Posterior vena cava (tissue), 2 donors: ENCODE measurements around the gene BLCAP. TPM values are rescaled to one million over a fixed set of nuclear protein-coding genes. Genes with fewer than 3 reads are reported as not detected.
A peak's percentile ranks its signal among the peaks of the same experiment; 100 is the strongest.

Experiments
- DNase-seq: peaks from one replicate; pipeline ENCODE4 v3.0.0-alpha.2; 2020; ENCODE audit warnings: low spot score
- intact Hi-C, 2 donors: fragments of 100-400 bp; cut with DNase I; formaldehyde crosslinking; loops; one replicate each; pipeline versions ENCODE4 v1.14.1 to v1.14.2; 2022 to 2023
- total RNA-seq, 2 donors: library from RNA; stranded (reverse); fragmentation: NEBNext Ultra II Directional; extraction: Animal tissue kit (Norgen Biotek cat#: 25700); gene quantifications; one replicate each; pipeline ENCODE4 v1.2.1, GENCODE V29; 2021
- donor health status: DM: yes; HTN: yes; CAD: no.
- donor health status: DM: yes; HTN: yes; CAD: no.

BLCAP gene
- total RNA-seq, 2 donors from 2014 or later = 48.1 to 55.4 TPM

DNA sequence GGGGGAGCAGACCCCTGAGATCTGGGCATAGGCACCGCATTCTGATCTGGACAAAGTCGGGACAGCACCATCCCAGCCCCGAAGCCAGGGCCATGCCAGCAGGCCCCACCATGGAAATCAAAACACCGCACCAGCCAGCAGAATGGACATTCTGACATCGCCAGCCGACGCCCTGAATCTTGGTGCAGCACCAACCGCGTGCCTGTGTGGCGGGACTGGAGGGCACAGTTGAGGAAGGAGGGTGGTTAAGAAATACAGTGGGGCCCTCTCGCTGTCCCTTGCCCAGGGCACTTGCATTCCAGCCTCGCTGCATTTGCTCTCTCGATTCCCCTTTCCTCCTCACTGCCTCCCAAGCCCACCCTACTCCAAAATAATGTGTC lies 4.7 kb downstream of the BLCAP start:
- DNase-seq = no peak
- intact Hi-C loops = loop anchor here in 1 of 2 donors (5.0 kb wide), 1 partner anchor 241 kb away; no protein-coding TSS in a partner anchor

DNA sequence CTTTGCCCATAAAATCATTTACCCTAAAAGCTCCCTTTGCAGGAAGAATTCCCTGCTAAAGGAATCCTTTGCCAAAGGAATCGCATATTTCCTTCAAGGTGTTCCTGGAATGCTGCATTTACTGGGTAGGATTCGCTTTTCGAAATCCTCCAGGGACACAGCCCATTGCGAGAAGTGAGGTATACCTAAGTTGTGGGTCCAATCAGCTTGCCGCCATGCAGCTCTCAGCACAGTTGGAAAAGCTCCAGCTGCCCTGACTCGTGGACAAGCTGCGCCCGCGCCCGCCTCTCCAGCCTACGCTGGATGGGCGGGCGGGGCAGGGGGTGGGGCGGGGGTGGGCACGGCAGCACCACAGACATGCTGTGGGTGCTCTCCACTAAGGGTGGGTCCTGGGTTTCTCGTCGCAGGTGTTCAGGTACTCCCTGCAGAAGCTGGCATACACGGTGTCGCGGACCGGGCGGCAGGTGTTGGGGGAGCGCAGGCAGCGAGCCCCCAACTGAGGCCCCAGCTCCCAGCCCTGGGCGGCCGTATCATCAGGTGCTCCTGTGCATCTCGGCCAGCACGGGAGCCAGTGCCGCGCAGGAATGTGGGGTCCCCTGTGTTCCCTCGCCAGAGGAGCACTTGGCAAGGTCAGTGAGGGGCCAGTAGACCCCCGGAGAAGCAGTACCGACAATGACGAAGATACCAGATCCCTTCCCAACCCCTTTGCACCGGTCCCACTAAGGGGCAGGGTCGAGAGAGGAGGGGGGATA lies 5.2 kb downstream of the BLCAP start:
- DNase-seq = no peak
- intact Hi-C loops = loop anchor here in 1 of 2 donors (5.0 kb wide), 1 partner anchor 240 kb away; no protein-coding TSS in a partner anchor

DNA sequence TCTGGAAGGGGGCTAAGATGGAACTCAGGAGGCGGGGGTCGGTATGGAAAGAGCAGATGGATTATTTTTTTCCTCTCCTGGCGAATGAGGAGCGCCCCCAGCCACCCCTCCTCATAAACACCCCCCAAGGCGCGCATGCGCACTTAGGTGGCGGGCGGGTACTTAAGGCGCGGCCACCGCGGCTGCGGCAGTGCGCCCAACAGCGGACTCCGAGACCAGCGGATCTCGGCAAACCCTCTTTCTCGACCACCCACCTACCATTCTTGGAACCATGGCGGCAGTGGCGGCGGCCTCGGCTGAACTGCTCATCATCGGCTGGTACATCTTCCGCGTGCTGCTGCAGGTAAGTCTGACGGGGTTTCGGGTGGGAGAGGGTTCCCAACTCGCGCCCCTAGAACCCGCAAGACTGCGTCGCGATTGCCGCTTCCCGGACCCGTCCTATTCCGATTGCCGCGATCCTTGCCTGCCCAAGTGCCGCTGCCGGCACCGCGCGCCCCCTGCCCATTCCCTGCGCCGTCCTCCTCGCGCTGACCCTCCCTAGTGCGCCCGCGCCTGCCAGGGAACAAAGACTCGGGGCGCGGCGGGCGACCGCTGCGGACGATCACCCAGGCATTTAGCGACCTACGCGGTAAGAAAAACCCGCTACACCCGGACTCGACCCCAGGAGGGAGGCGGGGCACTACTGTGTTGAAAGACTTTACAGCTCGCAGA lies 6.5 kb downstream of the BLCAP start, which contains the start of gene NNAT:
TSS of gene NNAT (plus strand) at position 190 of the 711 bp plus-strand sequence. CDS start at position 272, 82 bp downstream.
- intact Hi-C loops = loop anchor here in 1 of 2 donors (5.0 kb wide), 1 partner anchor 239 kb away; no protein-coding TSS in a partner anchor
- no peak for DNase-seq

GRCh38 chr20:37520419-37520955 lies 7.2 kb downstream of the BLCAP start:
- DNase-seq = no peak
- intact Hi-C loops = loop anchor here in 1 of 2 donors (5.0 kb wide), 1 partner anchor 238 kb away; no protein-coding TSS in a partner anchor

DNA sequence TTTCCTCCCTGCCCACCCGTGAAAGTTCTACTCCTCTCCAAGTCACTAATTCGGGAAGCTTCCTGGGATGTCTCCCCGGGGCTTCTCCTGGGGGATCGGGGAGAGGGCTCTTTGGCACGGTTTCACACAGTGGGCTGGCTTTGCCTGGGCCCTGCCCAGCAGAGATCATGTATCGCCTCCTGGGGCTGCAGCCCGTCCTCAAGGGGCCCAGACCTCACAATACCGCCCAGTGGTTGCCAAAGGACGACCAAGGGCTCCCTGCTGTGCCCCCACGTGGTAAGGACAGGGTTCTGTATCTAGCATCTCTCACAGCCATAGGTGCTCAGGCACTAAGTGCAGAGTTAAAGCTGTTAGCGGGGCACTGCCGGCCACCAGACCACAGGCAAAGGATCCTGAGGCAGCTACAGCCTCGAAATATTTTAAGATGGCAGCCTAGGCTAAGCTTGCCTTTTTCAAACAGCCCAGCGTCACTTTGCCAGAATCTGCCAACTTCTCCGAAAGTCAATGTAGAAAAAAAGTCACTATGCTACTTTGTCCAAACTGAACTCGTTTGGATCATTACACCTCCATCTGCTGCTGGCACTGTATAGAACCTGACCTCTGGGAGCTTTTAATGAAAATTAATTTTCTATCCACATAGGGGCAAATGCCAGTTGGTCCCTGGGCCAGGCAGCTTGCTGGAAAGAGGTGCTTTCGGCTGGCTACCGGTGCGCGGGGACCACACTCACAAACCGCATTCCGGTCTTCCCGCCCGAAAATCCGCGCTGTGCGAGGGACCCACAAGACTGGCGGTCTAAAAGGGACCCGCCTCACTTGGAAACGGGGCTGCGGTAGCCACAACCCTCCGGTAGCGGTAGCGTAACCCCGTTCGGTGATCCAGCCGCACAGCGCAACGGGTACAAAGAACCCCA lies 7.9 kb downstream of the BLCAP start:
- intact Hi-C loops = loop anchor here in 1 of 2 donors (5.0 kb wide), 1 partner anchor 237 kb away; no protein-coding TSS in a partner anchor
- DNase-seq = no peak

DNA sequence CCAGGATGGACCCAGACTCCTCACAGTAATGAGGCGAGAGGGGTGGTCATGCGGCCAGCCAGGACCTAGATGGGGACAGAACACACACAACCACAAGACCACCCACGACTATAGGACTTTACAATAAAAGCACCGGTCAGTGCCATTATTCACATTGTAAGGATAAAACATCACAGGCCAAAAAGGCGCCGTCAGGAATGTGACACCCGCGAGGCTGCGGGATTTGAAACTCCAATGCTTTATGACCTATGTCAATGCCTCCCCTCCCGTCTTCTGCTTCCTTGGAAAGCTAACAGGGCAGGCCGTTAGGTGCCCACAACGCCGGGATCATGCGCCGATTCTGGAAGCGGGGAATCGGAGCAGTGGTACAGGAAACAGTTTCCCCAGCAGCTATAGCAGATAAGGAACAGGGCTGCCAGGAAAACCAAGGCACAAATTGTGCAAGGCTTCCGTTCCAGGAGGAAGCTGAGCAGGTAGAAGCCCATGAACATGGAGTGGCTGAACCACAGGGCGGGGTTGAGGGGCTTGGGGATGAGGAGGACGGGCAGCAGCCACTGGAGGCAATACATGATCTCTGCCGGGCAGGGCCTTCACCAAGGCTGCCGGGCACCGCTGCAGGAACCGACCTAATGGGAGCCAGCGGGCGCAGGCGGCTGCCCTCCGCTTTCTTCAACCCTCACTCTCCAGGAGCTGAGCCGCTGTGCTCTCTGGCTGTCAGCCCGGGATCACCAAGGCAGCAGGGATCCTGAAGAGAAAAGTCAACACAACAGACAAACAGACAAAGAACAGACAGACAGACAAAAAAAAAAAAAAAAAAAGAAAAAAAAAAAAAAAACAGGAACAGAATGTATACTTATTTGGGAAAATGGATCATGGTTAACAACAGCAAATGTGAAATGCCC lies 8.8 kb downstream of the BLCAP start:
- intact Hi-C loops = no loop called here
- DNase-seq = no peak

GRCh38 chr20:37518059-37518458 lies 9.6 kb downstream of the BLCAP start:
- DNase-seq = no peak
- intact Hi-C loops = no loop called here

DNA sequence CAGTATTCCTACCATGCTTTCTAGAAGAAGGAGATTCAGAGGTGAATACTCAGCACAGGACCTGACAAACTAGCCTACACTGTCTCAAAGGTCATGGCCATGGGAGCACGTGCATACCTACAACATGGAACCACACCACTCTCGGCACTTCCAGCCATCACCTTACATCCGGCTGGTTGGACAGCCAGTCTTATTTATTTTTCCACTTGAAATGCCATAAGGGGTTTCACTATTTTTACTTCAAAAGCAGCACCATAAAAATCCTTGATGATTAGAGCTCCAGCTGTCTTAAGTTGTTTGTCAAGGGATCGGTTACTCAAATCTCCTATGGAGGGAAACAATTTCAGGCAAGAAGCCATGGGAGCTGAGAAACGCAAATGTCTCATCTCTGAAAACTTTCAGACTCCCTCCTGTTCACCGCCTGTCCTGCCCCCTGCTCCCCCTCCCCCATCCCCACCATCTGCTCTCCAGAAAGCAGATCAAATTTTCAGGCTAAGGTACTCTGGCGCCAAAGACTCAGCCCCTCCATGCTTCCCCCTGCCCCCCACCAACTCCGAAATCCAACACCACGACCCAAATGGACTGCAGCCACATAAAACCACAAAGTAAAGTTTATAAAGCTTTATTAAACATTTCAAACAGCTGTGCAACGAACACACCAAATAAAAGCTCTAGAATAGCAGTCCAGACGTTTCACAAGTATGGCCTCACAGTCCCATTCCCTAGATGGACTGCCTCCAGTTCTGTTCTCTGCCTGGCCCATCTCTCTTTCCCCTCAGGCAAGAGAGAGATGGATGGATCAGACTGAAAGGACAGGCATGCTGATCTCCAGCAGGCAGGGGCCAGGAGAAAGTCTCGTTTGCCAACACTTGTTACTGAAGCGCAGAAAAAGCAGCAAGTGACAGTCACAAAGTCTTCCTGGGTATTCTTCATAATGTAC lies 10.6 kb downstream of the BLCAP start:
- intact Hi-C loops = no loop called here
- no peak for DNase-seq

GRCh38 chr20:37515876-37516275 lies 11.8 kb downstream of the BLCAP start:
- intact Hi-C loops = no loop called here
- peak; percentile 14 for DNase-seq

DNA sequence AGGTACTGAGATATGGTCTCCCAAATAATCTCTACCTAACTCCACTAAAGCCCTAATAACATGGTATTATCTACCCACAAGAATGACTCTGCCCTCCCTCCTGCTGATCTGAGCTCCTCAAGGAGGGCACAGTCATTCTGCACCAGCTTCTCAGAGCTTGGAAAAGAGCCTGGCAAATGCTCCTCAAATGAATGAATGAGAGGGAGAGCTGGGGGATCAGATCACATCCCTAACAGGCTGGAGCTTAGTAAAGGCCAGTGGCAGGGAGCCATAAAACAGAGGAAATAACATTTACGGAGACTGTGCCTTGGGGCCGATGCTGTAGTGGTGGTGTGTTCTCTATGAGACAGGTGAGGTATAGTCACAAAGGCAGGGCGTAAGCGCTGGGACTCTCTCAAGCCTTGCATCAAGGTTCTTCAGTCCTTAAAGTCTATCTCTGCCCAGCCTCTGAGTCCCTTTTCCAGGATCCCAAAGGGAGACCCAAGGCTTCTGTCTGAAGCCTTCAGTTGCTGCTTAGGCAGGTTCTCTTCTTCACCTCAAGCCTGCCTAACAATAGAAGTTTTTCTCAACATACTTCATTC lies 13.8 kb downstream of the BLCAP start:
- intact Hi-C loops = no loop called here

DNA sequence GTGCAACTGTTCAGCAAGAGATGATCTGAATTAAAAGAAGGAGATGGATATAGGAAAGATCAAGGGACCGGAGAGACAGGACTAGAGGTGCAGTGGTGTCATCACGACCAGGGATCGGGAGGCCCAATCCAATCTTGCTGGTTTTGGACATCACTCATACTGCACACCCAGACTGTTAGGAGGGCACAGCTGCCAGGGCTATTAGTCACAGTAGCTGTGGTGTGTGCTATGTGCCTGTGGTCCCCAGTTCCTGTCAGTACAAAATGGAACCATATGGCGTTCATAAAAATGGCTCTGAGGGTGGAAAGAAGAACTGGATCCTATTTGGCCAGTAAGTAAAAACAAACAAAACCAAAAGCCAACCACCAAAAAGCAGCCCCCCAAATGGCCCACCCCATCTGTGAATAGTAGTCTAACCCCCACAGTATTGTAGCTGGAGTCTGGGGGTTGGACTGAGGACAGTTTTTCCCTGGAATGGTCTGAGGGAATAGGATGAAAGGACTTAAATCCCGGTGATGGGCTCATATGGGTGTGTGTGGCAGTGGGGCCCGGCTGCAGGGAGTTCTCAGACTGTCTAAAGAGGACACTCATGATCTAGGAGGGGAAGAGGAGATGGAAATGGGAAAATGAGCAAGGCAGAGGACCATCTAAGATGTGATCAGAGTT lies 15.9 kb downstream of the BLCAP start:
- DNase-seq = peak; percentile 19
- intact Hi-C loops = no loop called here

More for the DNA sequence above, 13.8 kb downstream of the BLCAP start:
- DNase-seq = peak; percentile 56

DNA sequence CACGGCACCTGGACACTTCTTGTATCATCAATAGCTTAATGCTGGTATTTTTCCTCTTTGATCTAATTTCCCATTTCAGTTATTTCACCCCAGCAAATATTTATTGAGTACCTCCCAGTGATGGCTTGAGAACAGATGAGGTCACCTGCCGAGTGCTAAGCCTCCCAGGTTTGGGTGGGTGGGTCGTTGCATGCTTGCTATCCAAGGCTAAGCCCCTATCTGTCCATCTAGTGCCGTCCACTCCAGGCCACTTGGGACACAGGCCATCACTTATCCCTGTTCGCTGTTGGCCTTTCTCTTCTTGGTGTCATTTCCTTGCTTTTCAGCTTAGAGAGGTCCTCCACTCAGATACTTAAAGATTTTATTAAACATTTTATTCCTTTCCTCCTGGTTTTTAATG lies 17.4 kb downstream of the BLCAP start:
- DNase-seq = peak; percentile 53
- intact Hi-C loops = no loop called here

- peak; percentile 26 for DNase-seq
- intact Hi-C loops = no loop called here
Measured at GRCh38 chr20:37506152-37506725, 21.4 kb downstream of the BLCAP start.

GRCh38 chr20:37505263-37506151 lies 22.2 kb downstream of the BLCAP start:
- peak; percentile 32 for DNase-seq
- intact Hi-C loops = no loop called here
